ENCODE measurements around the gene HOXB4. TPM values are rescaled to one million over a fixed set of nuclear protein-coding genes. Genes with fewer than 3 reads are reported as not detected.
A peak's percentile ranks its signal among the peaks of the same experiment; 100 is the strongest.

Gene HOXB4
- total RNA-seq, 1 experiment from 2014 or later = 27.9 TPM

DNA sequence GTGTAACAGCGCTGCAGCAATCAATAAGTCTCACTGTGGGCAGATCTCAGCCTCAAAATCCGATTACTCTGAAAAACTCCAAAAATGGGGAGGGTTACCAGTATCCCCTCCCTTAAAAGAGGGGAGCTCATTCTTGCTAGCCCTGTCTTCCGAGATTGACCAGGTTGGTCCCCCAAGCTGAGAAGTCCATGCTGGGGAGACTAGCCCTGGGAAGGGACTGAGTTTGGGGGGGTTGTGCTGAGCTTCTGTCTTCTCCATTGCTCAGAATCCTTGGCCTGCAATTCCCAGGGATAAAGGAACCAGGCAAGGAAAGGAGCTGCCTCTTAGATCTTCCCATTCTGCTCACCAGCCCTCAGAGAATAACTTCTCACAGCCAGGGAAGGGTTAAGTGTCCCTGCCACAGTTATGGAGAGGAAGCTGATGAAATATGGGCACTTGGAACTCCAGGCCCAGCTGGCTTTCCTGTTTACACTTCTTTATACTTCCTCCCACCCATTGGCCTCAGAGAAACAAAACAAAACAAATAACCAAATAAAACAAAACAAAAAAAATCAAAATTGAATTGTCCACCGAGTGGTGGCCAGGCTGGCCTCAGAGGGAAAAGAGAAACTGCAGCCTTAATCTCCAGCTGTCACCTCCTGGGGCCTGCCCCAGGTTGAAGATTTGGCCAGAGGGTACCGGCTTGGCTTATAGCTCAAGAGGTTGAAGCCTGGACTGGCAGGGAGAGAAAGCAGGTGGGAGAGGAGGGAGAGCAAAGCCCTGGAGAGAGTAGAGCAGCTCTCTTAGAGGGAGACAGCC, 9.3 kb upstream of the HOXB4 start:
- no peaks in the 10 kb centered on the region for H3K9me3 ChIP-seq (ENCODE audit: control insufficient read depth, insufficient read depth, low read depth, low read length)
- CTCF ChIA-PET = interaction anchor here (0.6 to 2.0 kb wide), 10 partner anchors 18 to 428 kb away, joined by 3 to 8 read pairs (median 4); partner anchors contain the start of gene HOXB8
- no peaks in the 10 kb centered on the region for H3K27me3 ChIP-seq (ENCODE audit: control insufficient read depth, insufficient read depth, low read length)
- POLR2A ChIA-PET = interaction anchor here (0.5 to 2.0 kb wide), 10 partner anchors 9 to 110 kb away, joined by 3 to 7 read pairs (median 4); no protein-coding TSS in a partner anchor
- in situ Hi-C loops (cut with HindIII; ENCODE audit: low pct_unique_long_range_greater_than_20kb, low sequenced_read_pairs) = no loop called here
- H3K36me3 ChIP-seq (ENCODE audit: control insufficient read depth, insufficient read depth, low read length) = no peaks in the 10 kb centered on the region
- TF ChIP-seq POLR2AphosphoS5 (IDR thresholded peaks at IDR 0.05; ENCODE audit: low read depth, low read length) (peak; percentile 70), SIN3A (IDR thresholded peaks at IDR 0.05; ENCODE audit: borderline replicate concordance, insufficient read depth, low read depth, low read length) (peak; percentile 92), TCF7L2 (IDR thresholded peaks at IDR 0.05; ENCODE audit: low read depth, low read length) (peak; percentile 91)
- TF ChIP-seq, protein P1, sequence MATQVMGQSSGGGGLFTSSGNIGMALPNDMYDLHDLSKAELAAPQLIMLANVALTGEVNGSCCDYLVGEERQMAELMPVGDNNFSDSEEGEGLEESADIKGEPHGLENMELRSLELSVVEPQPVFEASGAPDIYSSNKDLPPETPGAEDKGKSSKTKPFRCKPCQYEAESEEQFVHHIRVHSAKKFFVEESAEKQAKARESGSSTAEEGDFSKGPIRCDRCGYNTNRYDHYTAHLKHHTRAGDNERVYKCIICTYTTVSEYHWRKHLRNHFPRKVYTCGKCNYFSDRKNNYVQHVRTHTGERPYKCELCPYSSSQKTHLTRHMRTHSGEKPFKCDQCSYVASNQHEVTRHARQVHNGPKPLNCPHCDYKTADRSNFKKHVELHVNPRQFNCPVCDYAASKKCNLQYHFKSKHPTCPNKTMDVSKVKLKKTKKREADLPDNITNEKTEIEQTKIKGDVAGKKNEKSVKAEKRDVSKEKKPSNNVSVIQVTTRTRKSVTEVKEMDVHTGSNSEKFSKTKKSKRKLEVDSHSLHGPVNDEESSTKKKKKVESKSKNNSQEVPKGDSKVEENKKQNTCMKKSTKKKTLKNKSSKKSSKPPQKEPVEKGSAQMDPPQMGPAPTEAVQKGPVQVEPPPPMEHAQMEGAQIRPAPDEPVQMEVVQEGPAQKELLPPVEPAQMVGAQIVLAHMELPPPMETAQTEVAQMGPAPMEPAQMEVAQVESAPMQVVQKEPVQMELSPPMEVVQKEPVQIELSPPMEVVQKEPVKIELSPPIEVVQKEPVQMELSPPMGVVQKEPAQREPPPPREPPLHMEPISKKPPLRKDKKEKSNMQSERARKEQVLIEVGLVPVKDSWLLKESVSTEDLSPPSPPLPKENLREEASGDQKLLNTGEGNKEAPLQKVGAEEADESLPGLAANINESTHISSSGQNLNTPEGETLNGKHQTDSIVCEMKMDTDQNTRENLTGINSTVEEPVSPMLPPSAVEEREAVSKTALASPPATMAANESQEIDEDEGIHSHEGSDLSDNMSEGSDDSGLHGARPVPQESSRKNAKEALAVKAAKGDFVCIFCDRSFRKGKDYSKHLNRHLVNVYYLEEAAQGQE (IDR thresholded peaks at IDR 0.05; ENCODE audit: insufficient read depth in 1 of 2, low read depth in 2 of 2, low read length in 1 of 2) = peak in 1 of 2 experiments; percentile 45; a peak in 1 of 4 replicates
- TF ChIP-seq, protein P2, sequence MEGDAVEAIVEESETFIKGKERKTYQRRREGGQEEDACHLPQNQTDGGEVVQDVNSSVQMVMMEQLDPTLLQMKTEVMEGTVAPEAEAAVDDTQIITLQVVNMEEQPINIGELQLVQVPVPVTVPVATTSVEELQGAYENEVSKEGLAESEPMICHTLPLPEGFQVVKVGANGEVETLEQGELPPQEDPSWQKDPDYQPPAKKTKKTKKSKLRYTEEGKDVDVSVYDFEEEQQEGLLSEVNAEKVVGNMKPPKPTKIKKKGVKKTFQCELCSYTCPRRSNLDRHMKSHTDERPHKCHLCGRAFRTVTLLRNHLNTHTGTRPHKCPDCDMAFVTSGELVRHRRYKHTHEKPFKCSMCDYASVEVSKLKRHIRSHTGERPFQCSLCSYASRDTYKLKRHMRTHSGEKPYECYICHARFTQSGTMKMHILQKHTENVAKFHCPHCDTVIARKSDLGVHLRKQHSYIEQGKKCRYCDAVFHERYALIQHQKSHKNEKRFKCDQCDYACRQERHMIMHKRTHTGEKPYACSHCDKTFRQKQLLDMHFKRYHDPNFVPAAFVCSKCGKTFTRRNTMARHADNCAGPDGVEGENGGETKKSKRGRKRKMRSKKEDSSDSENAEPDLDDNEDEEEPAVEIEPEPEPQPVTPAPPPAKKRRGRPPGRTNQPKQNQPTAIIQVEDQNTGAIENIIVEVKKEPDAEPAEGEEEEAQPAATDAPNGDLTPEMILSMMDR (IDR thresholded peaks at IDR 0.05) = no peak
- DNase-seq (ENCODE audit: low read depth, low spot score) (no peak), ATAC-seq (peak; percentile 14)
- peaks cover 79% of the 10 kb centered on the region for H3K4me1 ChIP-seq (ENCODE audit: control insufficient read depth, insufficient read depth, low read length)
- intact Hi-C loops (cut with micrococcal nuclease; ENCODE audit: unreplicated experiment) = no loop called here
- H3K4me3 ChIP-seq (ENCODE audit: low read depth in 2 of 2, low read length in 2 of 2) = peak overlapping the region; percentile 70 to 99
- TSS peak; percentile 4 for BruUV-seq (replicated peaks)
- H3K27ac ChIP-seq (ENCODE audit: low read length) = peak overlapping the region; percentile 99

DNA sequence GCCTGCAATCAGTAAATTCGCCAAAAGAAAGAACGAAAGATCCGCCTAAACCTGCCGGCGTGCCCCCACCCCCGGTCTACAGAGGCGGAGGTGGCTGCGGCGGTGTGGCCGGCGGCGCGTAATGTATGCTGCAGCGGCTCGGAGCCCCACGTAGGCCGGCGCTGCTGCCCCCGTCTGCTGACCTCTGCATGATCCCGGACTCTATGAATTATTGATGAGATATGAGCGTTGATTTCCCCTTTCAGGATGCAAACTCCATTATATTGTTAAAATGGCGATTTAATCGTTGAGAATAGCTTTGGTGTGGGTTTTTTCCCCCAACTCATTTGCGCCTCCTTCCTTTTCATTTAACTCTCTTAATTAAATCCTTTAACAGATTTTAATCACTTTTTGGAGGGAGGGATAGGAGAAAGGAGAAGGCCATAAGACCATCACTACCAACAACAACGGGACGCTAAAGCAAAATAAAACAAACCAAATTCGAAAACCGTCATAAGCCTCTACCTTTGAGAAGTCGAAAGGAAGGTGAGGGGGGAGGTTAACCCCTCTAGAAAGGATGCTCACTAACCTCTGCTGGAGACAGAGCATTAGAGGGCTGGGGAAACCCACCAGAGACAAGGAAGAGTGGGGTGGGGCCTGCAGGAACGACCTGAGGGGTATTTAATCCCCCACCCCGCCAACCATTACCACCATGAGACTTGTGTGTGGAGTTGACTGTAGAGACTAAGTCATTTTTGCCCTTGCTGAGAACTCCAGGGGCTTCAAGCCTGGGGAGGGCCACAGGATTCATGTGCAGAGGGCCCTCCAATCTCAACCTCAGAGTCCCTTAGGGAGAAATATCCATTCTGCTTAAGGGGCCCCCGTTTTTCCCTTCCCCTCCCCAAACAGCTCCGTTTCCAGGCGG, 8.5 kb upstream of the HOXB4 start:
- no TSS peak for BruUV-seq (replicated peaks)
- CTCF ChIA-PET = interaction anchor here (0.6 to 2.0 kb wide), 4 partner anchors 58 to 371 kb away, joined by 3 to 6 read pairs (median 4); no protein-coding TSS in a partner anchor
- Histone ChIP-seq H3K9me3 (ENCODE audit: control insufficient read depth, insufficient read depth, low read depth, low read length) (no peaks in the 10 kb centered on the region), H3K27me3 (ENCODE audit: control insufficient read depth, insufficient read depth, low read length) (no peaks in the 10 kb centered on the region), H3K36me3 (ENCODE audit: control insufficient read depth, insufficient read depth, low read length) (no peaks in the 10 kb centered on the region), H3K27ac (ENCODE audit: low read length) (peak overlapping the region; percentile 99), H3K4me3 (ENCODE audit: low read depth in 2 of 2, low read length in 2 of 2) (peak overlapping the region; percentile 70 to 99), H3K4me1 (ENCODE audit: control insufficient read depth, insufficient read depth, low read length) (peaks cover 75% of the 10 kb centered on the region)
- intact Hi-C loops (cut with micrococcal nuclease; ENCODE audit: unreplicated experiment) (no loop called here), in situ Hi-C loops (cut with HindIII; ENCODE audit: low pct_unique_long_range_greater_than_20kb, low sequenced_read_pairs) (no loop called here)
- DNase-seq (ENCODE audit: low read depth, low spot score) = no peak
- TF ChIP-seq, protein P1 (IDR thresholded peaks at IDR 0.05; ENCODE audit: insufficient read depth in 1 of 2, low read depth in 2 of 2, low read length in 1 of 2) = no peak
- peak; percentile 62; the same call in 1 of the 2 replicates for TF ChIP-seq SIN3A (IDR thresholded peaks at IDR 0.05; ENCODE audit: borderline replicate concordance, insufficient read depth, low read depth, low read length)
- POLR2A ChIA-PET = interaction anchor here (0.7 to 0.8 kb wide), 4 partner anchors 21 to 110 kb away, joined by 3 to 7 read pairs (median 4); no protein-coding TSS in a partner anchor
- no peak for ATAC-seq

All from Panc1 (cell line).